GM12891 (cell line): ENCODE data around the gene RBM38.

Experiments
- POLR2A ChIP-seq: IDR thresholded peaks from 2 replicates; pipeline ENCODE4 v1.6.1; 2011; ENCODE audit warnings: low read depth, low read length, control low read depth
- POLR2AphosphoS5 ChIP-seq: IDR thresholded peaks from 2 replicates; pipeline ENCODE4 v1.6.1; 2011; ENCODE audit warnings: low read depth, low read length, control low read depth
- SPI1 ChIP-seq: IDR thresholded peaks from 2 replicates; pipeline ENCODE4 v1.6.1; 2011; ENCODE audit warnings: low read depth, low read length, control low read depth
- TAF1 ChIP-seq: IDR thresholded peaks from 2 replicates; pipeline ENCODE4 v1.6.1; 2011; ENCODE audit warnings: low read depth, low read length, control low read depth

DNA sequence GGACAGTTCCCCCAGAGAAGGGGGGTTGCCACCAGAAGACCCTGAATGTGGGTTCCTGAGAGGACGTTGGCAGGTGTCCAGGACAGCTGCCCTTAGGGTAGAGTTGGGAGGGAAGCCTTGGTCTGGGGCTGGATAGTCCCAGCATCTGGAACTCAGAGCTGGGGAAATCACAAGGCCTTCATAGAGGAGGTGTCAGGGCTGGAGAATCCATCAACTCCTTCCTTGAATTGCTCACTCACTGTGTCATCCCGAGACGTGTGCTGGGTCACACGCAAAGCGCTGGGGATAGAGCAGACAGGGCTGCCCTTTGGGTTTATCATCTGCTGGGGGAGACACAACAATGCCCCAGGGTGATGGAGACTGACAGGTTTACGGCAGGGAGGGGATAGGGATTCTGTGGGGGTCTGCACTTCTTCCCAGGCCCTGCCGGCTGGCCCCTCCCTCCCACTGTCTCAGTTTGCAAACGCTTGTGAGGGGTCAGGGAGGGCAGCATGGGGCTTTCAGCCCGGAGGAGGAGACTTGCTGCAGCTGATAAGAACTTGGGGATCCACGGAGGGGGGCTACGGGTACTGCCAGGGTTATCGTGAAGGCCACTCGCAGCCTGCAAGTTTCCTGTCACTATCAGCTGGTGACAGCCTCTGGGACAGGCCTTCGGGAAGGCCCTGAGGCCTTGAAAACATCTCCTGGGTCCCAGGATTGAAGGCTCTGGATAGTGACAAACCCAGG is 18.6 kb downstream of the RBM38 start:
- peak; percentile 47; the same call in 1 of the 2 replicates for TF ChIP-seq POLR2AphosphoS5
- peak; percentile 20; the same call in 1 of the 2 replicates for TF ChIP-seq POLR2A
- no peak for TF ChIP-seq TAF1
- no peak for TF ChIP-seq SPI1
